LNCaP clone FGC (cell line): ENCODE data around the gene GRM1.

Source experiments
- DNase-seq: peaks from one replicate; pipeline ENCODE4 v3.0.0-alpha.2; 2011; ENCODE audit warnings: low read depth
- H3K4me3 ChIP-seq: 2 replicates; pipeline ENCODE4 v1.5.1; 2011; ENCODE audit warnings: mild to moderate bottlenecking, low read depth, low read length, control low read depth
- CTCF ChIP-seq: IDR thresholded peaks from 2 replicates; pipeline ENCODE4 v1.5.1; 2012; ENCODE audit warnings: mild to moderate bottlenecking; ENCODE audit not compliant: control insufficient read depth, insufficient read depth; ENCODE audit errors: extremely low read depth

The GRM1 gene

GRCh38 chr6:146113084-146113623 is 84.3 kb downstream of the GRM1 start:
- no peak overlapping the region for H3K4me3 ChIP-seq
- no peak for DNase-seq
- TF ChIP-seq CTCF: no peak

DNA sequence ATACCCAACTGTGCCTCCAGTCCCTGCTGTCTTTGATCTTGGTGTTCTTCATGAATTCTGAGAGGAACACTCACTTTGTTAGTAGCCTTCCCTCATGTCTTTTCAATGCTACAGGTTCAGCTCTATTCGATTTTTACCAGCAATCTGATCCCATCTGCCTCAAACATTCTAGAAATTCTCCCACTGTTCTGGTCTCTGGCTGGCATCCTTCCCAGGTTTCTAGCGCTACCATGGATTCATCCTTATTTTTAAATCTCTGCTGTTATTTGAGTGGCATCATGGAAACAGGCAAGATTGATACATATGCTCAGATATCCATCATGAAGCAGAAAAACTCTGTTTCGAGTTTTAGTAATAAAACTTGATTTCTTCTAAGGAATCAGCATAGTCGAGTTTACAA is 94.8 kb downstream of the GRM1 start:
- no peak for TF ChIP-seq CTCF
- no peak for DNase-seq
- no peak overlapping the region for H3K4me3 ChIP-seq

- no peak overlapping the region for H3K4me3 ChIP-seq
- TF ChIP-seq CTCF: no peak
- DNase-seq: no peak
Measured at GRCh38 chr6:146127447-146128215, 98.8 kb downstream of the GRM1 start.

- no peak for DNase-seq
- H3K4me3 ChIP-seq: no peak overlapping the region
- no peak for TF ChIP-seq CTCF
Measured at GRCh38 chr6:146133866-146134265, 105.0 kb downstream of the GRM1 start.

DNA sequence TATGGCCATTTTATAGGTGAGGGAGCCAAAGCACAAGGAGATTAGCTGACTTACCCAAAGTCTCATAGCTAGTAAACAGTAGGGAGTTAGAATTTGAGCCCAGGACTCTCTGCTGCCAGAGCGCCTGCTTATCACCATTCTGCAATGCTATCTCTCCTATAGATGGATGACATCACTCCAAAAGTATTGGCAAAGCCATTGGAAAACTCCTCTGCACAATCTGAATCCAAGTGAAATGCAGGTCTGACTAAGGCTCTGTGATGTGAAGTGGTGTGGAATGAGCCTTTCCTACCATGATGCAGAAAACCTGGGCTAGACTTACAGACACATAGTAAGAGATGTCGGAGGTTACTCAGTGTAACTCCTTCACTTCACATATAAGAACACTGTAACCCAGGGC is 106.3 kb downstream of the GRM1 start:
- TF ChIP-seq CTCF: no peak
- no peak overlapping the region for H3K4me3 ChIP-seq
- DNase-seq: no peak

DNA sequence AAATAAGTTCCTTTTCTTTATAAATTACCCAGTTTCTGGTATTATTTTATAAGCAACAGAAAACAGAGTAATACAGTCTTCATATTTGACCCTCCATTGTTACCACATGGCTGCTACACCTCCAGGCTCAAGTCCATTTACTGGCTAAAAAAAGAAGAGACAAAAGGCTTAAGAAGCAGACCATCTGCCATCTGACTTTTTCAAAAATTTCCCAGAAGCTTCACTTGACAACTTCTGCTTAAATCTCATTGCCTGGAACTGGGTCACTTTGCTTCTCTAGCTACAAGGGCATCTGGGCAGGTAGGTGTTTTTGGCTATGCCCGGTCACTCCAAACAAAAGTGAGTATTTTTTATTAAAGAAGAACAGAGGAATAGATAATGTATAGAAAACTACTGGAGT is 118.0 kb downstream of the GRM1 start:
- TF ChIP-seq CTCF: no peak
- no peak for DNase-seq
- H3K4me3 ChIP-seq: no peak overlapping the region

DNA sequence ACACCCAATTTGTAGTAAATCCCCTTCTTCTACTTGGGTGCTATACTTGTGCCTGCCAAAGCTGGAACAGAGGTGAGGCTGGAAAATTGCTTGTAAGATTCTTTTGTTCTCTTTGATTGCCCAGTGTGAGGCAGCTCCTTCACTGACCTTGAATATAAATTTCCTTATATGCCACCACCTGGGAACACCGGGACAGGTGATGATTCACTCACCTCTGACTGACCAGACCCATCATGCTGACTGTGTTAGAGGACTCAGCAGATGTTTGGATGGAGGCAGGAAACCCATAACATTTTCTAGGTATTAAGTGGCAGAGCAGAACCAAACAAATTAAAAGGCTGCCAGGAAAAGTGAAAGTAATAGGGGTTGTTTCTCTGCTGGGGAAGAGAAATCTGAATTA is 120.9 kb downstream of the GRM1 start:
- no peak for DNase-seq
- no peak for TF ChIP-seq CTCF
- no peak overlapping the region for H3K4me3 ChIP-seq
